Measurements from ENCODE around the gene NOM1.

The NOM1 gene

GRCh38 chr7:157020514-157021070, 71.1 kb downstream of the NOM1 start:
- TF ChIP-seq, protein P1, sequence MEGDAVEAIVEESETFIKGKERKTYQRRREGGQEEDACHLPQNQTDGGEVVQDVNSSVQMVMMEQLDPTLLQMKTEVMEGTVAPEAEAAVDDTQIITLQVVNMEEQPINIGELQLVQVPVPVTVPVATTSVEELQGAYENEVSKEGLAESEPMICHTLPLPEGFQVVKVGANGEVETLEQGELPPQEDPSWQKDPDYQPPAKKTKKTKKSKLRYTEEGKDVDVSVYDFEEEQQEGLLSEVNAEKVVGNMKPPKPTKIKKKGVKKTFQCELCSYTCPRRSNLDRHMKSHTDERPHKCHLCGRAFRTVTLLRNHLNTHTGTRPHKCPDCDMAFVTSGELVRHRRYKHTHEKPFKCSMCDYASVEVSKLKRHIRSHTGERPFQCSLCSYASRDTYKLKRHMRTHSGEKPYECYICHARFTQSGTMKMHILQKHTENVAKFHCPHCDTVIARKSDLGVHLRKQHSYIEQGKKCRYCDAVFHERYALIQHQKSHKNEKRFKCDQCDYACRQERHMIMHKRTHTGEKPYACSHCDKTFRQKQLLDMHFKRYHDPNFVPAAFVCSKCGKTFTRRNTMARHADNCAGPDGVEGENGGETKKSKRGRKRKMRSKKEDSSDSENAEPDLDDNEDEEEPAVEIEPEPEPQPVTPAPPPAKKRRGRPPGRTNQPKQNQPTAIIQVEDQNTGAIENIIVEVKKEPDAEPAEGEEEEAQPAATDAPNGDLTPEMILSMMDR (conservative IDR thresholded peaks at IDR 0.05; ENCODE audit: control insufficient read depth, insufficient read depth, low read depth, low read length): no peak
- no peak overlapping the region for H3K4me3 ChIP-seq (ENCODE audit: control insufficient read depth, low read depth, low read length)
- DNase-seq (ENCODE audit: low read depth): no peak

DNA sequence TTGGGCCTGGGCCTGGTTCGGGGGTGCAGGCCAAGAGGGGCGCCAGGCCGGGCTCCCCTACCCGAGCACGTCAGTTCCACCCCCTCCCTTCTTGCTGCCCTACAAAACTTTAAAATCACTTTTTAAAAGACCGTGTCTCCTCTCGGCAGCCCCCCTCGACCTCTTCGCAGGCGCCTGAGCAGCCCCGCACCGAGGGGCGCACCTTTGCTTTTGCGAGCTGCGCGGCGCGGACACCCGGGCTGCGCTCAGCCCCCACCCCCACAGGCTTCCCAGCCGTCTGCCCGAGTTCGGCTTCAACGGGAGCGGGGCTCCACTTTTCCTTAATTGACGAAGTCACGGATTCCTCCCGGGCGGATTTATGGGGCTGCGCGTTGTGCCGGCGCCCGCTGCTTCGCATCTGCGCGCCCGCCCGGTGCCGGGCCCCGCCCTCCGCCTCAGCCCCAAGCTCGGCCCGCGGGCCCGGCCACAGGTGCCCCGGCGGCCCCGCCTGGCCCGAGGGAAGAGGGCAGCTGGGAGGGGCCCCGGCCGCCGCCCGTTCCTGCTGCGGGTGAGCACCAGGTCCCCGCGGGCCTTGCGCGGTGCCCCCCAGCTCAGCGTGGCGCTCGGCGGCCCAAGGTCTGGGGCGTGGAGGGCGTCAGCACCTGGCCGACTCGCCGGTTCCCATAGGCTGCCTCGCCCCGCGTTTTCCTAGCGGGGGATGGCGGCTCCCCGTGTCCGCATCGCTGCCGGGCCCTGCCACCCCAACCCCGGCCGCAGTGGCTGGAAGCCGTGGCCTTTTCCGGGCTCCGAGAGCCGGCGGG, 71.8 kb downstream of the NOM1 start:
- DNase-seq (ENCODE audit: low read depth): no peak
- TF ChIP-seq, protein P1 (conservative IDR thresholded peaks at IDR 0.05; ENCODE audit: control insufficient read depth, insufficient read depth, low read depth, low read length): no peak
- H3K4me3 ChIP-seq (ENCODE audit: control insufficient read depth, low read depth, low read length): no peak overlapping the region

- DNase-seq (ENCODE audit: low read depth): no peak
- no peak overlapping the region for H3K4me3 ChIP-seq (ENCODE audit: control insufficient read depth, low read depth, low read length)
- TF ChIP-seq, protein P1 (conservative IDR thresholded peaks at IDR 0.05; ENCODE audit: control insufficient read depth, insufficient read depth, low read depth, low read length): no peak
These were observed 72.6 kb downstream of the NOM1 start for GRCh38 chr7:157021871-157022680.

All from fibroblast of mammary gland (primary cell).